HepG2 (cell line): Measurements from ENCODE around the gene FGF18. TPM values are rescaled to one million over a fixed set of nuclear protein-coding genes. Genes with fewer than 3 reads are reported as not detected.

ENCODE experiments used
- ATAC-seq: fragments of 200-7000 bp; cut with Tn5 transposase; 3 replicates; pipeline ENCODE4 v1.9.1; 2020; ENCODE audit warnings: mild to moderate bottlenecking, moderate library complexity
- BruUV-seq: library from RNA; stranded (reverse); fragments of 400-500 nt; replicated peaks from 2 replicates; lab custom pipeline; 2021; lab: Mats Ljungman, UMichigan
- CTCF ChIA-PET: fragments of 300-600 bp; formaldehyde crosslinking; extraction: SDS; loops from one replicate; lab custom pipeline; 2021; ENCODE audit warnings: low total read pairs, inconsistent platforms, low intra/inter-chr PET ratio; lab: Yijun Ruan, JAX
- POLR2A ChIA-PET: fragments of 350-600 bp; sonication (Branson Sonifier 250); formaldehyde crosslinking; loops from one replicate; lab custom pipeline; 2020; ENCODE audit warnings: antibody characterized with exemption, inconsistent platforms; lab: Yijun Ruan, JAX
- DNase-seq: peaks from one replicate; pipeline ENCODE4 v3.0.0-alpha.2; 2015; ENCODE audit warnings: low spot score
- FAIRE-seq: peaks from 3 replicates; lab custom pipeline; 2011; peaks lifted over from hg19 to GRCh38; lab: Jason Lieb, UNC
- H2AFZ ChIP-seq: one replicate; pipeline ENCODE4 v1.6.1; 2011; ENCODE audit warnings: low read length, inconsistent platforms
- H3K27ac ChIP-seq: fragments of 300-600 bp; 3 replicates; pipeline ENCODE4 v1.8.0; 2011; ENCODE audit warnings: mixed run types, mild to moderate bottlenecking, mixed read lengths, low read length, inconsistent platforms; ENCODE audit not compliant: insufficient read depth; ENCODE audit errors: extremely low read length
- H3K27me3 ChIP-seq, 2 experiments: fragments of 200-600 bp in 1 of 2; 2 replicates in 1 of 2; 3 replicates in 1 of 2; pipeline versions ENCODE4 v1.6.0 to v1.8.0; 2011; ENCODE audit warnings: low read length in 2 of 2, mild to moderate bottlenecking in 2 of 2, moderate library complexity in 2 of 2, inconsistent platforms in 1 of 2; ENCODE audit not compliant: insufficient read depth in 2 of 2, control insufficient read depth in 1 of 2
- H3K36me3 ChIP-seq, 2 experiments: fragments of 200-600 bp in 1 of 2; replicated peaks in 1 of 2; 2 replicates in 1 of 2; 3 replicates in 1 of 2; pipeline versions ENCODE4 v1.5.1 to v1.8.0; 2011; ENCODE audit warnings: low read length in 2 of 2, inconsistent platforms in 1 of 2; ENCODE audit not compliant: insufficient read depth in 2 of 2, control insufficient read depth in 1 of 2
- H3K4me1 ChIP-seq: 2 replicates; pipeline ENCODE4 v1.5.1; 2012; ENCODE audit warnings: low read length, inconsistent platforms; ENCODE audit not compliant: insufficient read depth
- H3K4me2 ChIP-seq: 2 replicates; pipeline ENCODE4 v1.6.0; 2011; ENCODE audit warnings: low read depth, low read length, inconsistent platforms
- H3K4me3 ChIP-seq, 3 experiments: fragments of 200-600 bp in 1 of 3; sonication (generic), shearing (Covaris generic) in 1 of 3; replicated peaks in 1 of 3; 2 replicates each; pipeline ENCODE4 v1.5.1; 2011 to 2016; ENCODE audit warnings: low read length in 3 of 3, inconsistent platforms in 2 of 3, low read depth in 2 of 3, mild to moderate bottlenecking in 2 of 3, control low read depth in 1 of 3, mixed read lengths in 1 of 3; ENCODE audit not compliant: insufficient read depth in 1 of 3
- H3K79me2 ChIP-seq: one replicate; pipeline ENCODE4 v1.6.1; 2011; ENCODE audit warnings: low read length, inconsistent platforms; ENCODE audit not compliant: insufficient read depth
- H3K9ac ChIP-seq: 2 replicates; pipeline ENCODE4 v1.6.0; 2011; ENCODE audit warnings: mild to moderate bottlenecking, low read depth, low read length, inconsistent platforms; ENCODE audit not compliant: insufficient read depth
- H3K9me3 ChIP-seq: 2 replicates; pipeline ENCODE4 v1.5.1; 2012; ENCODE audit warnings: mild to moderate bottlenecking, low read length
- H4K20me1 ChIP-seq: 2 replicates; pipeline ENCODE4 v1.6.0; 2011; ENCODE audit warnings: inconsistent platforms, mild to moderate bottlenecking, low read length, moderate library complexity; ENCODE audit not compliant: insufficient read depth
- BORCS8-MEF2B ChIP-seq: sonication (generic); formaldehyde crosslinking; IDR thresholded peaks from 2 replicates; pipeline ENCODE4 v1.8.0; 2022; ENCODE audit warnings: mild to moderate bottlenecking, missing genetic modification reagents
- JUNB ChIP-seq: sonication (generic); formaldehyde crosslinking; IDR thresholded peaks from 2 replicates; pipeline ENCODE4 v1.8.0; 2022; ENCODE audit warnings: missing genetic modification reagents, mild to moderate bottlenecking, borderline replicate concordance
- NFKB2 ChIP-seq: sonication (generic); formaldehyde crosslinking; IDR thresholded peaks from 2 replicates; pipeline ENCODE4 v1.4.0; 2020; ENCODE audit warnings: missing genetic modification reagents, borderline replicate concordance
- NFYC ChIP-seq: IDR thresholded peaks from 2 replicates; pipeline ENCODE4 v1.6.1; 2016; ENCODE audit warnings: missing genetic modification reagents, missing compliant biosample characterization
- PHB2 ChIP-seq: fragments of 450-650 bp; IDR thresholded peaks from 2 replicates; pipeline ENCODE4 v1.6.1; 2018; ENCODE audit not compliant: partially characterized antibody
- SPEN ChIP-seq: sonication (generic); formaldehyde crosslinking; IDR thresholded peaks from 2 replicates; pipeline ENCODE4 v1.5.1; 2020; ENCODE audit warnings: low read depth, mild to moderate bottlenecking, missing genetic modification reagents
- ZFP90 ChIP-seq: sonication (generic); formaldehyde crosslinking; IDR thresholded peaks from 2 replicates; pipeline ENCODE4 v1.8.0; 2022; ENCODE audit warnings: missing genetic modification reagents, mild to moderate bottlenecking, inconsistent platforms, borderline replicate concordance
- ZNF432 ChIP-seq: sonication (generic); formaldehyde crosslinking; IDR thresholded peaks from 2 replicates; pipeline ENCODE4 v1.5.0; 2020; ENCODE audit warnings: missing genetic modification reagents, mild to moderate bottlenecking, borderline replicate concordance
- WGBS: methylation state at CpG from one replicate; pipeline ENCODE4 v1.1.6; 2017; ENCODE audit warnings: low lambda C conversion rate; 5-methylcytosine and 5-hydroxymethylcytosine counted together
- in situ Hi-C: cut with HindIII; loops from 2 replicates; pipeline ENCODE4 v1.10.0; 2017; ENCODE audit warnings: low pct_unique_long_range_greater_than_20kb; ENCODE audit not compliant: extremely low pct_ligation_motif_present
- intact Hi-C: fragments of 100-400 bp; cut with micrococcal nuclease; formaldehyde crosslinking; loops from one replicate; pipeline ENCODE4 v1.10.0; 2022; ENCODE audit not compliant: unreplicated experiment
- polyA plus RNA-seq, 8 experiments: library from polyadenylated mRNA; depleted of rRNA in 3 of 8; stranded (reverse) in 7 of 8; unstranded in 1 of 8; fragments of >200 nt; fragmentation: Illumina TruSeq in 4 of 8; extraction: Trizol in 4 of 8; gene quantifications; 2 replicates each; pipeline versions ENCODE4 v1.2.1 to v1.2.3, GENCODE V29; 2011 to 2016; ENCODE audit warnings: low read depth in 4 of 8, missing spikeins in 1 of 8, mixed read lengths in 1 of 8; ENCODE audit not compliant: insufficient read depth in 1 of 8
- total RNA-seq, 5 experiments: library from RNA; depleted of rRNA; stranded (reverse); fragments of >200 nt; fragmentation: Illumina TruSeq; extraction: Trizol; gene quantifications; 2 replicates each; pipeline ENCODE4 v1.2.3, GENCODE V29; 2016; ENCODE audit warnings: low read depth in 1 of 5
- TF ChIP-seq, protein P1 (sequence below): sonication (generic); formaldehyde crosslinking; IDR thresholded peaks from 2 replicates; pipeline ENCODE4 v1.4.0; 2020; ENCODE audit warnings: missing genetic modification reagents
- TF ChIP-seq, protein P2 (sequence below): sonication (generic); formaldehyde crosslinking; IDR thresholded peaks from 2 replicates; pipeline ENCODE4 v1.8.0; 2022; ENCODE audit warnings: missing genetic modification reagents, low read depth, mild to moderate bottlenecking, borderline replicate concordance
- TF ChIP-seq, protein P3 (sequence below): IDR thresholded peaks from 2 replicates; pipeline ENCODE4 v1.6.1; 2018; ENCODE audit warnings: missing genetic modification reagents, mild to moderate bottlenecking, missing compliant biosample characterization
- TF ChIP-seq, protein P4 (sequence below): sonication (generic); formaldehyde crosslinking; IDR thresholded peaks from 2 replicates; pipeline ENCODE4 v1.8.1; 2023; ENCODE audit warnings: mild to moderate bottlenecking, missing genetic modification reagents

Gene FGF18
- total and polyA plus RNA-seq, 2 of the 13 experiments (the other 11 are each of a cell fraction or from before 2014, with no cell fraction given): not detected

DNA sequence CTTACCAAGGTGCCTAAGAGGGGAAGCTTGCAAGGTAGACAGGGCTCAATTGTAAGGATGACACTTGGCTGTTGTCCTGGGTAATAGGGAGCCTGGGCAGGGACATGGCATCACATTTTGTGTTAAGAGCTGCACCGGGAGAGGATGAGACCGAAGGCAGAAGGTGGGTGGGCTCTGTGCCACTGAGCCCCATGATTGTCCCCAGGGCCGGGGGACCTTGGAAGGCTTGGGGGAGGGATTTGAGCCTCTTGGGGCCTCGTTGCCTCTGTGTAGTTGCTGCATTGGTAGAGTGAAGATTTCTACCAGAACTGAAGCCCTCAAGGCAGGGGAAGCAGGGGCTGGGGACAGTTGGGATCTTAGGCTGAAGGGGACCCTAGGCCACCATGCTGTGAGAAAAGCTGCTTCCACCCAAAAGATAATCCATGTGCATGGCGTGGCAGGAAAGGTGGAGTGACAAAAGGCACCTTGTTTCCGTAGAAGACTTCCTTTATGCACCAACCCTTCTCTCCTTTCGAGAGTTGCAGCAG, 11.9 kb downstream of the FGF18 start:
- CTCF ChIA-PET: no interaction called here
- TF ChIP-seq NFYC (CRISPR knock-in tag): no peak
- TF ChIP-seq BORCS8-MEF2B: no peak
- TF ChIP-seq, protein P1, sequence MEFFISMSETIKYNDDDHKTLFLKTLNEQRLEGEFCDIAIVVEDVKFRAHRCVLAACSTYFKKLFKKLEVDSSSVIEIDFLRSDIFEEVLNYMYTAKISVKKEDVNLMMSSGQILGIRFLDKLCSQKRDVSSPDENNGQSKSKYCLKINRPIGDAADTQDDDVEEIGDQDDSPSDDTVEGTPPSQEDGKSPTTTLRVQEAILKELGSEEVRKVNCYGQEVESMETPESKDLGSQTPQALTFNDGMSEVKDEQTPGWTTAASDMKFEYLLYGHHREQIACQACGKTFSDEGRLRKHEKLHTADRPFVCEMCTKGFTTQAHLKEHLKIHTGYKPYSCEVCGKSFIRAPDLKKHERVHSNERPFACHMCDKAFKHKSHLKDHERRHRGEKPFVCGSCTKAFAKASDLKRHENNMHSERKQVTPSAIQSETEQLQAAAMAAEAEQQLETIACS (CRISPR knock-in tag): no peak
- no peak for TF ChIP-seq PHB2
- TF ChIP-seq ZFP90: no peak
- TF ChIP-seq, protein P2, sequence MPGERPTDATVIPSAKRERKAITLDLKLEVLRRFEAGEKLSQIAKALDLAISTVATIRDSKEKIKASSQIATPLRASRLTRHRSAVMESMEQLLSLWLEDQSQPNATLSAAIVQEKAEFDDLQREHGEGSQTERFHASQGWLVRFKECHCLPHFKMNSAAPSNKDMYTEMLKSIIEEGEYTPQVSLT (CRISPR knock-in tag): no peak
- no peak for TF ChIP-seq SPEN
- TF ChIP-seq, protein P3, sequence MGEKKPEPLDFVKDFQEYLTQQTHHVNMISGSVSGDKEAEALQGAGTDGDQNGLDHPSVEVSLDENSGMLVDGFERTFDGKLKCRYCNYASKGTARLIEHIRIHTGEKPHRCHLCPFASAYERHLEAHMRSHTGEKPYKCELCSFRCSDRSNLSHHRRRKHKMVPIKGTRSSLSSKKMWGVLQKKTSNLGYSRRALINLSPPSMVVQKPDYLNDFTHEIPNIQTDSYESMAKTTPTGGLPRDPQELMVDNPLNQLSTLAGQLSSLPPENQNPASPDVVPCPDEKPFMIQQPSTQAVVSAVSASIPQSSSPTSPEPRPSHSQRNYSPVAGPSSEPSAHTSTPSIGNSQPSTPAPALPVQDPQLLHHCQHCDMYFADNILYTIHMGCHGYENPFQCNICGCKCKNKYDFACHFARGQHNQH (CRISPR knock-in tag): no peak
- no peak for TF ChIP-seq ZNF432 (CRISPR knock-in tag)
- TF ChIP-seq NFKB2 (CRISPR knock-in tag): no peak
- TF ChIP-seq, protein P4, sequence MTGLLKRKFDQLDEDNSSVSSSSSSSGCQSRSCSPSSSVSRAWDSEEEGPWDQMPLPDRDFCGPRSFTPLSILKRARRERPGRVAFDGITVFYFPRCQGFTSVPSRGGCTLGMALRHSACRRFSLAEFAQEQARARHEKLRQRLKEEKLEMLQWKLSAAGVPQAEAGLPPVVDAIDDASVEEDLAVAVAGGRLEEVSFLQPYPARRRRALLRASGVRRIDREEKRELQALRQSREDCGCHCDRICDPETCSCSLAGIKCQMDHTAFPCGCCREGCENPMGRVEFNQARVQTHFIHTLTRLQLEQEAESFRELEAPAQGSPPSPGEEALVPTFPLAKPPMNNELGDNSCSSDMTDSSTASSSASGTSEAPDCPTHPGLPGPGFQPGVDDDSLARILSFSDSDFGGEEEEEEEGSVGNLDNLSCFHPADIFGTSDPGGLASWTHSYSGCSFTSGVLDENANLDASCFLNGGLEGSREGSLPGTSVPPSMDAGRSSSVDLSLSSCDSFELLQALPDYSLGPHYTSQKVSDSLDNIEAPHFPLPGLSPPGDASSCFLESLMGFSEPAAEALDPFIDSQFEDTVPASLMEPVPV: no peak
- TF ChIP-seq JUNB (CRISPR knock-in tag): no peak
- no peaks in the 10 kb centered on the region for H4K20me1 ChIP-seq
- no peaks in the 10 kb centered on the region for H3K9me3 ChIP-seq
- no peak for ATAC-seq
- intact Hi-C loops: no loop called here
- no peak overlapping the region for H2AFZ ChIP-seq
- no peaks in the 10 kb centered on the region for H3K36me3 ChIP-seq
- no peak overlapping the region for H3K9ac ChIP-seq
- no peaks in the 10 kb centered on the region for H3K79me2 ChIP-seq
- peaks cover 0 to 2% of the 10 kb centered on the region in 2 experiments; a peak in 2 of 5 replicates for H3K27me3 ChIP-seq
- in situ Hi-C loops: no loop called here
- H3K4me3 ChIP-seq: no peak overlapping the region
- FAIRE-seq: no peak
- BruUV-seq: no TSS peak
- no peak overlapping the region for H3K27ac ChIP-seq
- H3K4me1 ChIP-seq: peaks cover 13% of the 10 kb centered on the region
- no peak overlapping the region for H3K4me2 ChIP-seq
- 69% methylated on average over 7 of the region's 7 CpGs for WGBS
- DNase-seq: no peak
- POLR2A ChIA-PET: no interaction called here
